HuH-7.5 (cell line): ENCODE data around the gene FBL.
A peak's percentile ranks its signal among the peaks of the same experiment; 100 is the strongest.
"Not testable (repeated sequence)": the region's sequence is repeated elsewhere in the genome, so short reads cannot be mapped to it uniquely, and the experiment has no call there.

Experiments used
- DNase-seq: peaks from one replicate; pipeline ENCODE4 v3.0.0; 2011; ENCODE audit warnings: low spot score

FBL gene

DNA sequence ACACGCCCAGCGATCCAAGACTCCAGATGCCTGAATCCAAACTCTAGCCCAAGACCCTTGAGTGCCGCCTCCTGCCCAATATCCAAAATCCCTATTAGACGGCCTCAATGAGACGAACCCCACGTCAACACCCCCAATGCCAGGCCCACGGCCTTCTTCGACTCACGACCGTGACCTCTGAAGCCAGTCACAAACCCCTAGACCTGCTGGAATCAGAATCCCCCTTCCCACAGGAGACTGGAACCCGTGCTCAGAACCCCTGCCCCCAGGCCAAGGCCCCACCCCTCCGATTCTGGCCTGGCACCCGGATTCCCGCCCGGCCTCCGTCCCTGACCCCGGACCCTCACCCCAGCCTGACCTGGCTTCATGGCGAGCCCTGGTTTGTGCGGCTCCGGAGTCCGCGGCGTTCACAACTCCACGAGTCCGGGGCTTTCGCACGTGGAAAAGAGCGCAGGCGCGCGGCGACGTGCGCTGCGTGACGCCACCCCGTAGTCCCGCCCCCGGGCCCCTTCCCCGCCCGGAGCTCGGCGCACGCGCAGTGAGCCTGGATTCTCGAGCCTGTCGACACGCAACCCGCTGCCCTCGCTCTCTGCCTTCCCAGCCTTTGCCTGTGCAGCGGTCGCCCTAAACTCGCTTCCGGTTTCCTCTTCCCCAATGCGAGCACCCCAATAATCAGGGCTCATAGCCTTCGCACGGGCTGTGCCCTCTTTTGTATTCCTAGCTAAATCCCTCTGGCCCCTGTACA, at the start of gene FBL:
Gene FBL, minus strand, starts transcription at position 447 of the 745 bp plus-strand sequence. Its CDS starts 79 bp downstream, at position 368.
- DNase-seq = peak; percentile 99

DNA sequence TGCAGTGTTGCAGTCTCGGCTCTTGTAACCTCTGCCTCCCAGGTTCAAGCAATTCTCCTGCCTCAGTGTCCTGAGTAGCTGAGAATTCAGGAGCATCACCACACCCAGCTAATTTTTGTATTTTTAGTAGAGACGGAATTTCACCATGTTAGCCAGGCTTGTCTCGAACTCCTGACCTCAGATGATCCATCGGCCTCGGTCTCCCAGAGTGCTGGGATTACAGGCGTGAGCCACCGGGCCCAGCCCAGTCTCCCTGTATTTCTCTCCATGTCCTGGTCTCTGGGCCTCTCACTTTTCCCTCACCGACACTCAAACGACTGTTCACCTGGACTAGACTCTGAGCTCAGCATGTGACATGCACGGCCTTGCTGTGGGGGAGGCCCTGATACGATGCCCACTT, 48.9 kb upstream of the FBL start:
- not testable (repeated sequence) for DNase-seq

DNA sequence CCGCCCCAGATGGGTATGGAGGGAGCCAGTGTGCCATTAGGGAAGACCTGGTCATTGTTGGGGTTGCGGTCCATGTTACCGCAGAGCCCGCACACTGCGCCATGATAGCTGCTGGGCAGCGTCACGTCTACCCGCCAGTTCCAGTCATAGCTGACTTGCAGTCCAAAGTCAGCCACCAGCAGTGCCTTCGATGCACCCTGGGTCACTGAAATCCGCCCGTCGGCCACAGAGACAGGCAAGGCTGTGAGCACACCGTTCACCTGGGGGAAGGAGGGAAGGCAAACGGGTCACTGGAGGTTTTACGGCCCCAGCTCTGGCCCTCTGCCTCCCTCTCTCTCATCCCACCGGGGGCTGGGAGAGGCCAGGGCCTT, 48.0 kb upstream of the FBL start:
- DNase-seq = not testable (repeated sequence)

DNA sequence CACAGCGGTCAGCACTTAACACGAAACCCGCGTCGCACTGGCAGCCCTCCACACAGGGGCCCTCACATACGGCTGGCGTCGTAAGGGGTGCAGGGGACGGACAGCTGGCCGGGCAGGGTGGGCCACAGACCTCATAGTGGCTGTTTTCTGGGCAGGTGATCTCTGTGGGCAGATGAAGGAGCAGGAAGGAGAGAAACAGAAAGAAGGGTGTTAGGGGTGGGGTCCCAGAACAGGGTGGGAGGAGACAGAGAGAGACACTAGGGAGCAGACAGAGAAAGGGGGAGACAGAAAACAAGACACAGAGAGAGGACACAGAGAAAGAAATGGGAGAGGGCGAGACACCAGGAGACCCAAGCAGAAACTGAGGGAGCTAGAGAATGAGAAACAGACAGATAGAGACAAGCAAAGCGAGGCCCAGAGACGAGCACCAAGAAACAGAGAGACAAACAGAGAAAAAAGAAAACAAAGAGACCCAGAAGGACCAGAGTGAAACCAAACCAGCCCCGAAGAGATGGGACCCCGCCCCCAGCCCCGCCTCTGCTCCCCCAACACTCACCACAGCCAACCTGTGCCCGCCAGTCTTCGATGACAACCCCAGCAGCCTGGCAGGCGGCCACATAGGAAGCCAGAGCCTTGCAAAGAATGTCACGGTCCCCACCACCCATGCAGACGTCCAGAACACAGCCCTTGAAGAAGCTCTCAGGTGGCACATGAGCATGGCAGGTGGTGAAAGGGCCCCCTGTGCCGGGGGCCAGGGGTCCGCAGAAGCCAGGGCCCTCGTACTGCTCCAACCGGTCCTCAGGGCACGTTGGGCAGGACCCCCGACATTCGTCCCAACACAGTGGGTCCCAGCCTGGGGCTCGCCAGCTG, 47.4 kb upstream of the FBL start:
- DNase-seq = not testable (repeated sequence)

DNA sequence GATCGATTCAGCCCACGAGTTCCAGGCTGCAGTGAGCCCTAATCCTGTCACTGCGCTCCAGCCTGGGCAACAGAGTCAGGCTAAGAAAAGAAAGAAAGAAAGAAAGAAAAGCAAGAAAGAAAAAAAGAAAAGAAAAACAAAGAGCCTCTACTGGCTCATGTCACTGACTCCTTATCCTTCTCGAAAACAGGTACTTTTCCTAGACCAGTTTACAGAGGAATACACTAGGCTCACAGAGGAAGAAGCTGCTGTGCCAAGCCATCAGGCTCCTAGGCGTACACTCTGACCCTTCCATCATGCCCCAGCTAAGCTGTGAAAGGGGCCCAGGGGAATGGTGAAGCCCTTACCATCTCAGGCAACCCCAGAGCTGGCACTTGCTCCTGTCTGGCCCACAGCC, 46.3 kb upstream of the FBL start:
- not testable (repeated sequence) for DNase-seq

DNA sequence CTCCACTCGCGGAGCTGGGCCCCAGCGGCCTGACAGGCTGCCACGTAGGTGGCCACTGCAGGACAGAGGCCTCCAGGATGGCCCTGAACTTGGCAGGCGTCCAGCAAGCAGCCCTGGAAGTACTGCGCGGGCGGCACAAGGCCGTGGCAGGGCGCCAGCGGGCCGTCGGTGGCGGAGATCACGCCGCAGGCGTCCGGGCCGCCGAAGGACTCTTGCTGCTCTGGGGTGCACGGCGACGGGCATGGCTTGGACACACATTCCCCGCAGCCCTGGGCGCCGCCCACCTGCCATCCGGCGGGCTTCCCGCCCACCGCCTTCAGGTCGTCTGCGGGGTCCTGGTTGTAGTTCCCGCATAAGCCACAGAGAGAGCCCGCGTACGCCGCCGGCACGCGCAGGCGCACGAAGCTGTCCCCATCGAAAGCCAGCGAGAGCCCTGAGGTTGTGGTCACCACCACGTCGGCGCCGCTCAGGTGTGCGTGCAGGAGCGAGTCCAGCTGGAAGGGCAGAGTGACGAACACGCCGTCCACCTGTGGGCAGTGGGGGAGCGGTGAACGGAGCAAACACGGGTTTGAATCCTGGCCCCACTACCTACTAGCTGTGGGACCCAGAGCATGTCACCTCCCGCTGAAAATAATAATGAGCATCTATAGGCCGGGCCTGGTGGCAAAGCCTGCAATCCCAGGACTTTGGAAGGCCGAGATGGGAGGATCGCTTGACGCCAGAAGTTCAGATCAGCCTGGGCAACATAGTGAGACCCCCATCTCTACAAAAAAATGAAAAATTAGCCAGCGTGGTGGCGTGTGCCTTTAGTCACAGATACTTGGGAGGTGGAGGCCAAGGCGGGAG, 45.7 kb upstream of the FBL start:
- not testable (repeated sequence) for DNase-seq

DNA sequence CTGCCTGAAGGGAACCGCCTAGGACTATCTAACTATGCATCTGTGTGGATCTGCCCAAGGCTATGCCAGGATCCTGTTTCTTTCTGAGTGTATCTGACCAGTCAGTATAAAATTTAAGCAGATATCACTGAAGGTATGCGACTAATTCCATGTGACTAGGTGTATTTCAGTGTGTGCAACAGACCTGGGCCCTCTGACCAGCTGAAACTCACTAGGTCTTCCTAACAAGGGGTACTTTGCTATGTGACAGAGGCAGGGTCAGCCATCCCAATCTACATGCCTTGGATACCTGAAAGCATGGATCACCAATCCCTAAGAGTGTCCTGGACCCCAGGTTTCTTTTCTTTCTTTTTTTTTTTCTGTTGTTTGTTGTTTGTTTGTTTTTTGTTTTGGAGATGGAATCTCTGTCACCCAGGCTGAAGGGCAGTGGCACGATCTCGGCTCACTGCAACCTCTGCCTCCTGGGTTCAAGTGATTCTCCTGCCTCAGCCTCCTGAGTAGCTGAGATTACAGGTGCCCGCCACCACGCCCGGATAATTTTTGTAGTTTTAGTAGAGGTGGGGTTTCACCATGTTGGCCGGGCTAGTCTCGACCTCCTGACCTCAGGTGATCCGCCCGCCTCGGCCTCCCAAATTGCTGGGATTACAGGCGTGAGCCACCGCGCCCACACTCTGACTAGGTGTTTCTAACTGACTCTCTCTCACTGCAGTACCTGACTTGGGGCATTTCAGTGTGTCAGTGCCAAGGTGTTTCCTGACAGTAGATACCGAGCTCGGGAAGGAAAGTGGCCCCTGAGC, 44.8 kb upstream of the FBL start:
- DNase-seq = no peak

DNA sequence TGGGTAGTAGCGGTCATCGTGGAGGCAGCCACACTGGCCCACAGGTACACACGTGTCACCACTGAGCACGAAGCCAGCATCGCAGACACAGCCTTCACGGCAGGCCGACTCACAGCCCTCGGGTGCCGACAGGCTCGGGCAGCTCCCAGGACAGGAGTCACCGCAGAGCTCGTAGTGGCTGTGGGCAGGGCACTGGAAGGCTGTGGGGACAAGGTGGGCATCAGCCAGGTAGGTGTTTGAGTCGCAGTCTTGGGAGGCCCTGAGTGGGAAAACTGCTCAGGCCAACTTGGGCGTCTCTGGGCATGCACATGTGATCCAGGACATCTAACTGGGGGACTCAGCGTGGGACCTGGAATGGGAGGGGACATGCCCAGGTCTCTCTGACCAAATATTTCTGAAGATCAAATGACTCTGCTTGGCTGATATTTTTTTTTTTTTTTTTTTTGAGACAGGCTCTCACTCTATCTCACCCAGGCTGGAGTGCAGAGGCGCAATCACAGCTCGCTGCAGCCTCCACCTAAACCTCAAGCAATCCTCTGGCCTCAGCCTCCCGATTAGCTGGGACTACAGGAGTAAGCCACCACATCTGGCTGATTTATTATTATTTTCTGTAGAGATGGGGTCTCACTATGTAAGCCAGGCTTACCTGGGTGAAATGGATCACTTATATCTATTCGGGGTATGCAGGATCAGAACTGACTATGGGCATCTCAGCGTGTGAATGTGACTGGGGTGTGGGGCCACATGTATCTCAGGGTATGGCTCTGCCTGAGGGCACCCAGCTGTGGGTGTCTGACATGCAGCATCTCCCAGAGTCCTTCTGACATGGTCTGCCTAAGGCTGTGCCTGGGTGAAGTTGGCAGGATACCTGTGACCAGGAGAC, 43.9 kb upstream of the FBL start:
- not testable (repeated sequence) for DNase-seq

DNA sequence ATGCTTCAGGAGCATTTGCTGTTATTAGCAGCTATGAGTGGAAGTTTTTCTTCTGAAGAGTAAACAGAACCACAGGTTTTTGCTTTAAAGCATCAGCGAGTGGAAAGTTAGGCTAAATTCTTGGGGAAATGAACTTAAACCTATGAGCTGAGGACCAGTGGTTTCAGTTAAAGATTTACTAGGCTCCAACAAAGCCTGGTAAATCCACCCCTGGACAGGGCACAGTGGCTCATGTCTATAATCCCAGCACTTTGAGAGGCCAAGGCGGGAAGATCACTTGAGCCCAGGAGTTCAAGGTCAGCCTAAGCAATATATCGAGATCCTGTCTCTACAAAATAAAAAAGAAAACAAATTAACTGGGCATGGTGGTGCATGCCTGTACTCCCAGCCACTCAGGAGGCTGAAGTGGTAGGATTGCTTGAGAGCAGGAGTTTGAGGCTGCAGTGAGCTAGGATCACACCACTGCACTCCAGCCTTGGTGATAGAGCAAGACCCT, 41.3 kb upstream of the FBL start:
- not testable (repeated sequence) for DNase-seq

DNA sequence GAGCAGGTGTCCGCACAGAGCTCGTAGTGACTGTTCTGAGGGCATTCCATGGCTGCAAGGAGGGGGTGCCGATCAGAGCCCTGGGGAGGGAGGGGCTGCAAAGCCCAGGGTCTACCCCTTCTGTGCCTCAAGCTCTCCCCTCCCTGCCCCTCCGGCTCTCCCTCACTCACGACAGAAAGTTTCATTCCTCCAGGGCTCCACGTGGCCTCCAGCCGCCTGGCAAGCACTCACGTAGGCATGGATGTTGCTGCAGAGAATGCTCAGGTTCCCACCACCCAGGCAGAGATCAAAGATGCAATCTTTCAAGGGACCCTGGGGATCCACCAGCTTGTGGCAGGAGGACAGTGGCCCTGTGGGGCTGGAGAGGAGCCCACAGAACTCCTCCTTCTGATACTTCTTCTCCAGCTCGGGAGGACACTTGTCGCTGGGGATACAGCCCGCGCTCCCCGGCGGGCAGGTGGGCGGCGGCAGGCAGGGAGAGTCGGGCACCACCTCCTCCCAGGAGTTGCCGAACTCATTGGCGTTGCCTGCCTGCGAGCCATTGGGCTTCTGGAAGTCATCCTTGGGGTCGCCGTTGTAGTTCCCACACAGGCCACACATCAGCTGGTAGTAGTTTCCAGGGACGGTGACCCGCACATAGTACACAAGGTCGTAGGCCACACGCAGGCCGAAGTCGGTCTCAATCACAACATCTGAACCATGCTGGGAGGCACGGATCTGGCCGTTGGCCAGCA, 39.8 kb upstream of the FBL start:
- not testable (repeated sequence) for DNase-seq

DNA sequence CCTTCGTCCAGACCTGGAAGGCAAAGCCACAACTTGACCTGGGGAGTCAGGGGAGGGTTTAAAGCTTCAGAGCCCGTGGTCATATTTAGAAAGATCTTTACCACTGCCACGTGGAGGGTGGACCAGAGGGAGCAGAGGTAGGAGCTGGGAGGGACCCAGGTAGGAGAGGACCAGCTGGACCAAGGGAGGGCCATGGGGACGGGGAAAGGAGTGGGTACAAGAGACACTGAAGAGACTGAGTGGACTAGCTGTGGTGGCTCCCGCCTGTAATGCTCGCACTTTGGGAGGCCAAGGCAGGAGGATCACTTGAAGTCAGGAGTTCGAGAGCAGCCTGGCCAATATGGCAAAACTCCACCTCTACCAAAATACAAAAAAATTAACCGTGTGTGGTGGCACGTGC, 38.5 kb upstream of the FBL start:
- DNase-seq = not testable (repeated sequence)

DNA sequence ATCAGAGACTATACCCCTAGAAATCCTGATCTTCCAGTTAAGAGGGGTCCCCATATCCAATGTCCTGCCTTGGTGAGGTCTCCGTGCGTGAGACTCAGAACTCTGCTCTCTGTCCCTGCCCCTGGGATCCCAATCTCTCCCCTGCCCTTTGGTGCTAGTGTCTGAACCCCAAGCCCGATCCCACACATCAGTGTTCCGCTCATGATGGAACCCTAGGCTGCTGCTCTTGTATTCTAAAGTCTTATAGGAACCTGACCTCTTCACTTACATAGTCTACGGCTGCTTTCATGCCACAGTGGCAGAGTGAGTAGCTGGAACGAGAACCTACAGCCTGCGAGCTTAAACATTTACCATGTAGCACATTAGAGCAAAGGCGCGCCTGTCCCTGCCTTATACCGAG, 36.5 kb upstream of the FBL start:
- not testable (repeated sequence) for DNase-seq

DNA sequence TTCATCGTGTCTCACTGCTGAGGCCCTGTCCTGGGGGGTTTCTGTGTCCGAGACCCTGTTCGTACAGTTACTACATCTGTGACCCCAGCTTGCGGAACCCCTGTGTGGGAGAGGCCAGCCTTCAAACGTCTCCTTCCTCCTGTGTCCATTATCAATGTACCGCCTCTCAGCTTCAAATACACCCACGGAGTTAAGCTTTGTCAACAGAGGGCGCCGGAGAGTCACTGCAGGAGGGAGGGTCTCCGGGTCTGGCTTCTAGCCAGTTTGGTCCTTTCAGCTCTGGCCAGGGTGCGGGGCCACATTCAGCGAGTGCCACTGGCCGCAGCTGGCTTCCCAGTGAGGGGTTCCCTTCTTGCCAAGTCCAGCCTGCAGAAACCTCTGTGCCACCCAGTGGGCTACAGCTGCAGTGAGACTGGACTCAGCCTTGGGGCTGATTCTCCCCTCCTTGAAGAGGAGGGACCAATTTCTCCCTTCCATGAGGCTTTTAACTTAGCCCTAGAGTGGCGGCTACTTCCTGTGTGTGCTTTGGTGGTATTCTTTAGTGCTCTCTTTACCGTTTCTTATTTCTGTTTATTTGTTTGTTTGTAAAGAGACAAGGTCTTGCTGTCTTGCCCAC, 35.4 kb upstream of the FBL start:
- DNase-seq = peak; percentile 82

DNA sequence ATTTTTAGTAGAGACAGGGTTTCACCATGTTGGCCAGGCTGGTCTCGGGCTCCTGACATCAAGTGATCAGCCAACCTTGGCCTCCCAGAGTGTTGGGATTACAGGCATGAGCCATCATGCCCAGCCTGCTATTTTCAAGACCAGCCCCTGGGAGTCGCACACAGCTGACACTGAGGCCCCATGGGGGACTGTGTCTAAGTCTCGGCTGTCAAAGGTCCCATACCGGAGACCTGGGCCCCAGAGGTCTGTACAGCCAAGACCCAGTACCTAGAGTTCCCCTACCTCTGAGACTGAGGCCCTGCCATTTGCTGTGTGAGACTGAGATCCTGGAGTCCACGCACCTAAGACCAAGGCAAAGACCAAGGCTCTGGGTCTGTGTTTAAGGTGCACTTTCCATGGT, 34.1 kb upstream of the FBL start:
- DNase-seq = not testable (repeated sequence)

DNA sequence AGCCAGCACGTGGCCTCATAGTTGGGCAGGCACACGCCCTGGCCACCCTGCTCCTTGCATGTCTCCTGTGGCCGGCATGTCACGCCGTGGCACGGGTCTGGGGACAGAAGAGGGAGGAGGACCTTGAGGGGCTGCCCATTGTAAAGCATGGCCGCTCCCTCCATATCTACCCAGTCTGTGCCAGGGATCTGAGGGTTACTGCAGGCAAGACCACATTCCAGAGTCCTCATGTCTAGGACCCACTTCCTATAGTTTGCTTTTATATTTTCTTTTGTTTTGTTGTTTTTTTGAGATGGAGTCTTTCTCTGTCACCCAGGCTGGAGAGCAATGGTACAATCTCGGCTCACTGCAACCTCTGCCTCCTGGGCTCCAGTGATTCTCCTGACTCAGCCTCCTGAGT, 33.6 kb upstream of the FBL start:
- not testable (repeated sequence) for DNase-seq

DNA sequence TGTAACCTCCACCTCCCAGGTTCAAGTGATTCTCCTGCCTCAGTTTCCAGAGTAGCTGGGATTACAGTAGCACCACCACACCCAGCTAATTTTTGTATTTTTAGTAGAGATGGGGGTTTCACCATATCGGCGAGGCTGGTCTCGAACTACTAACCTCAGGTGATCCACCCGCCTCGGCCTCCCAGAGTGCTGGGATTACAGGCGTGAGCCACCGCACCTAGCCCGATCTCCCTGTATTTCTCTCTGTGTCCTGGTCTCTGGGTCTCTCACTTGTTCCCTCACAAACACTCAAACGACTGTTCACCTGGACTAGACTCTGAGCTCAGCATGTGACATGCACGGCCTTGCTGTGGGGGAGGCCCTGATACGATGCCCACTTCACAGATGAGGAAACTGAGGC, 32.7 kb upstream of the FBL start:
- DNase-seq = not testable (repeated sequence)

DNA sequence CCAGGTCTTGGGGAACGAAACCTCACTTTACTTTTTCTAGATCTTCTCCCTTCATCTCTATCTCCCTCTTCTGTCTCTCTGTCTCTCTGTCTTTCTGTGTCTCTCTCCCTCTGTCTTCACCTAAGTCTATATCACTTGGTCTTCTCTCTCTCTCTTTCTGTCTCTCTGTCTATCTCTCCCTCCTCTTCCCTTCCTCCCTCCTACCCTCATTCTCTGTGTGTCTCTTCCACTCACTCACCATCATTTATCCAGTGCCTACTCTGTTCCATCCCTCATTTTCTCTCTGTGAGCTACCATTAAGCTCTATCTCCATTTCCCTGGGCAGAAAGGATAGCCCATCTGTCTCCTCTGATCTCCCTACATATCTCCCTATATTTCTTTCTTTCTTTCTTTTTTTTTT, 32.2 kb upstream of the FBL start:
- DNase-seq = no peak

DNA sequence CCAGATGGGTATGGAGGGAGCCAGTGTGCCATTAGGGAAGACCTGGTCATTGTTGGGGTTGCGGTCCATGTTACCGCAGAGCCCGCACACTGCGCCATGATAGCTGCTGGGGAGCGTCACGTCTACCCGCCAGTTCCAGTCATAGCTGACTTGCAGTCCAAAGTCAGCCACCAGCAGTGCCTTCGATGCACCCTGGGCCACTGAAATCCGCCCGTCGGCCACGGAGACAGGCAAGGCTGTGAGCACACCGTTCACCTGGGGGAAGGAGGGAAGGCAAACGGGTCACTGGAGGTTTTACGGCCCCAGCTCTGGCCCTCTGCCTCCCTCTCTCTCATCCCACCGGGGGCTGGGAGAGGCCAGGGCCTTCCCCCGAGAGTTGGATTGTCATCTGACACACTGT, 31.8 kb upstream of the FBL start:
- not testable (repeated sequence) for DNase-seq

DNA sequence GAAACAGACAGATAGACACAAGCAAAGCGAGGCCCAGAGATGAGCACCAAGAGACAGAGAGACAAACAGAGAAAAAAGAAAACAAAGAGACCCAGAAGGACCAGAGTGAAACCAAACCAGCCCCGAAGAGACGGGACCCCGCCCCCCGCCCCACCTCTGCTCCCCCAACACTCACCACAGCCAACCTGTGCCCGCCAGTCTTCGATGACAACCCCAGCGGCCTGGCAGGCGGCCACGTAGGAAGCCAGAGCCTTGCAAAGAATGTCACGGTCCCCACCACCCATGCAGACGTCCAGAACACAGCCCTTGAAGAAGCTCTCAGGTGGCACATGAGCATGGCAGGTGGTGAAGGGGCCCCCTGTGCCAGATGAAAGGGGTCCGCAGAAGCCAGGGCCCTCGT, 31.3 kb upstream of the FBL start:
- DNase-seq = not testable (repeated sequence)
